Esophagus muscularis mucosa (tissue), 2 donors: ENCODE measurements around the gene PKP2.

Experiments
- POLR2A ChIP-seq: fragments of 450-650 bp; IDR thresholded peaks from one replicate; pipeline ENCODE4 v1.6.1; 2017; ENCODE audit warnings: antibody characterized with exemption, moderate library complexity, mild to moderate bottlenecking, low read depth
- POLR2AphosphoS5 ChIP-seq, 2 donors: sonication (generic); formaldehyde crosslinking; IDR thresholded peaks; one replicate each; pipeline ENCODE4 v1.6.1; 2017; ENCODE audit warnings: antibody characterized with exemption in 2 of 2

GRCh38 chr12:32777691-32778175, 118.8 kb downstream of the PKP2 start:
- no peak for TF ChIP-seq POLR2AphosphoS5 (IDR thresholded peaks at IDR 0.05)
- TF ChIP-seq POLR2A, result no peak
